Kasumi-1 (cell line): Measurements from ENCODE around the gene PHLDA3.
A peak's percentile ranks its signal among the peaks of the same experiment; 100 is the strongest.

ENCODE experiments used
- DNase-seq, 2 experiments: peaks; one replicate each; lab custom pipeline; 2025; lab: John Stamatoyannopoulos, UW

PHLDA3 gene

GRCh38 chr1:201468844-201469644 is at the start of gene PHLDA3:
TSS of gene PHLDA3 (minus strand) at chr1:201469188. CDS start at chr1:201468786, 402 bp downstream.
- peak; percentile 7 to 20 for DNase-seq

GRCh38 chr1:201518071-201518470 is 49.1 kb upstream of the PHLDA3 start:
- no peak for DNase-seq

- no peak for DNase-seq
Observed at GRCh38 chr1:201517631-201518030, 48.6 kb upstream of the PHLDA3 start.

- DNase-seq: no peak
Observed at GRCh38 chr1:201516511-201517127, 47.6 kb upstream of the PHLDA3 start.

- peak in 1 of 2 experiments; percentile 12 for DNase-seq
Observed at GRCh38 chr1:201515895-201516294, 46.9 kb upstream of the PHLDA3 start.

- DNase-seq: no peak
Observed at GRCh38 chr1:201515062-201515750, 46.2 kb upstream of the PHLDA3 start.

GRCh38 chr1:201514466-201514865 is 45.5 kb upstream of the PHLDA3 start:
- DNase-seq: no peak

GRCh38 chr1:201513498-201514243 is 44.7 kb upstream of the PHLDA3 start:
- DNase-seq: no peak

GRCh38 chr1:201511941-201512539 is 43.1 kb upstream of the PHLDA3 start:
- peak; percentile 13 to 19 for DNase-seq

GRCh38 chr1:201511396-201511940 is 42.5 kb upstream of the PHLDA3 start:
- DNase-seq: no peak

- DNase-seq: no peak
Observed at GRCh38 chr1:201510734-201511133, 41.7 kb upstream of the PHLDA3 start.

- no peak for DNase-seq
Observed at GRCh38 chr1:201509601-201510374, 40.8 kb upstream of the PHLDA3 start.

- DNase-seq: no peak
Observed at GRCh38 chr1:201508809-201509208, 39.8 kb upstream of the PHLDA3 start.

- DNase-seq: no peak
Observed at GRCh38 chr1:201507360-201507675, 38.3 kb upstream of the PHLDA3 start.

- peak; percentile 56 to 59 for DNase-seq
Observed at GRCh38 chr1:201506557-201507359, 37.8 kb upstream of the PHLDA3 start, which contains the start of gene CSRP1. TSS of gene CSRP1 (minus strand) at chr1:201507123. CDS start at chr1:201496303, 10,820 bp downstream.

- DNase-seq: no peak
Observed at GRCh38 chr1:201506092-201506491, 37.1 kb upstream of the PHLDA3 start.

GRCh38 chr1:201505503-201505890 is 36.5 kb upstream of the PHLDA3 start:
- DNase-seq: peak; percentile 72

- no peak for DNase-seq
Observed at GRCh38 chr1:201504799-201505502, 36.0 kb upstream of the PHLDA3 start.

- DNase-seq: no peak
Observed at GRCh38 chr1:201504179-201504631, 35.2 kb upstream of the PHLDA3 start.
